ENCODE data around the gene OGG1.
"Not testable (repeated sequence)": the region's sequence is repeated elsewhere in the genome, so short reads cannot be mapped to it uniquely, and the experiment has no call there.

The OGG1 gene

GRCh38 chr3:9768141-9768775 is 18.5 kb downstream of the OGG1 start:
- no peak for DNase-seq

DNA sequence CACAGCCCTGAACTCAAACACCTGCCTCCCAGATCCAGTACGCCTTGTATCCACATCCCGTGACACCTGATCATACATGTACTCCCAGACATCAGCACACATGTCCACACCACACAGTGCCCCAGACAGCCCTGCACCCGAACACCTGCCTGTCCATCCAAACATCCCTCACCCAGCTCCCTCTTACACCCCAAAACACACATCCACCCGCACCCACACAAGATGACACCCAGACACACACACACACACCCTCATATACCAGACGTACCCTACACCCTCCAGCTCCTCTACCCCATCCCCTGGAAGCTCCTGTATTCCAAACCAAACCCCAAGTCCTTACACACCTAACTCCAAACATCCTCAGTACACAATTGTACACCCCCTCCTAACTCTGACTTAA is 19.3 kb downstream of the OGG1 start:
- no peak for DNase-seq

- DNase-seq, result no peak
Observed at GRCh38 chr3:9769426-9770275, 19.9 kb downstream of the OGG1 start, which contains the start of gene CAMK1. CAMK1 (minus strand) TSS chr3:9769947; CDS start chr3:9767749, 2,198 bp downstream.

DNA sequence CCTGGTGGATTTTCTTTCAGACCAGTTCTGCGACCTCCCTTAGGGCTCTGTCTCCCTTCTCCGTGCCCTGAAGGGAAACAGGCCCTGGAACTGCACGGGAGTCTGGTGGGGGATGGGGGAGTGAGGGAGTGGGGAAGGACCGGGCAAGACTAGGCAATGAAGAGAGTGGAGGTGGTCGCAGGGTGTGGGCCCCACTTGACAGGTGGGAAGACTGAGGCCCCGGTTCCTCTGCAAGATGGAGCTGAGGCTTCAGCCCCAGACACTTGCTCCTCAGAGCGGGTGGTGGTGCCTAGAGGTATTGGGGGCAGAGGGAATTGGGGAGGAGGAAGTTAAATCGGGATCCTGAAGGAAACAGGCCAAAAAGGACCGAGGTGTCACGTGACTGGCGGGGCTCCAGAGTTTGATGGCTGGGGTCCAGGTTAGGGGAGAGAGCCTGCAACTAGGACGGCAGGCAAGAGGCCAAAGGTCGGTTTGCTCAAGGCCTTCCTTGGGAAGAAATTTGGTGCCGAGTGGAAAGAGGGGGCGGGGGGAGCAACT is 20.6 kb downstream of the OGG1 start:
- DNase-seq, result no peak

DNA sequence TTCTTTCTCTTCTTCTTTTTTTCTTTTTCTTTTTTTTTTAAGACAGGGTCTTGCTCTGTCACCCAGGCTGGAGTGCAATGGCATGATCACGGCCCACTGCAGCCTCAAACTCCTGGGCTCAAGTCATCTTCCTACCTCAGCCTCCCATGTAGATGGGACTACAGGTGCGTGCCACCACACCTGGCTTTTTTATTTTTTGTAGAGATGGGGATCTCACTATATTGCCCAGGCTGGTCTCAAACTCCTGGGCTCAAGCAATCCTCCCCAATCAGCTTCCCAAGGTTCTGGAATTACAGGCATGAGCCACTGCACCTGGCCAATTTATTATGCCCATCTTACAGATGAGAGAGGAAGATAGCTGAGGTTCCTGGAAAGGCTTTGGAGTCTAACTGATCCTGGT is 21.3 kb downstream of the OGG1 start:
- DNase-seq, result not testable (repeated sequence)

DNA sequence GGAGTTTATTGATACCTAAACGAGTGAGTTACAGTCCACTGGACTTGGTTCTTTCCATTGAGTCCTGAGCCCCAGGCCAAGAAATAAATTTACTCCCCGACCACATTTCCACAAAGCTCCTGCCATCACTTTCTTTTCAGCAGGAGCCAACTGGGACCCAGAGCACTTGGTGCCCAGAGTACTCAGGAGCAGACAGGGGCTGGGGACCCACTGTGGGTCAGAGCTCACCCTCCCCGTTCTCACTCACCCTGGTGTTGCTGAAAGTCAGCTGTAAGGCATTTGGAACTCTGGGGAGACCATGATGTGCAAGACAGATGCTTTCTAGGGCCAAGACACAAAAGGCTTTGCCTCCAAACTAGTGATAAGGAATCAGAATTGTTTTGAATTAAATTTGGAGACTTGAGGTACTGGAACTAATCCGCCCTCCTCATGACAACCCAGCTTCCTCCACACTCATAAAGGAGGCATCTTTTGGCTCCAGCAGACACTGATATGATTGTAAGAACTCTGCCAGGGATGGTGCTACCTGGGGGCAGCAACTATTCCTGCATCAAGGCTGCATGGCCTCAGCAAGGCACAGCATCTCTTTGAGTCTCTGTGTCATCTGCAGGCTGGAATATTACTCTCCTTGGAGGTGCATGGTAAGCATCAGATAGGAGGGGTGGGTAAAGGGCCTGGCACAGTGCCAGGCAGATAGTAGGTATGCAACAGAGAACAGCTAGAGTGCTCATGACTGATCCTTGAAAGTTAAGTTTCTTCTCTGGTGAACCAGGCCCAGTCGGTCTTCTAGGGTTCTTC is 27.3 kb downstream of the OGG1 start:
- DNase-seq, result no peak

GRCh38 chr3:9777694-9778021 is 27.9 kb downstream of the OGG1 start:
- no peak for DNase-seq

DNA sequence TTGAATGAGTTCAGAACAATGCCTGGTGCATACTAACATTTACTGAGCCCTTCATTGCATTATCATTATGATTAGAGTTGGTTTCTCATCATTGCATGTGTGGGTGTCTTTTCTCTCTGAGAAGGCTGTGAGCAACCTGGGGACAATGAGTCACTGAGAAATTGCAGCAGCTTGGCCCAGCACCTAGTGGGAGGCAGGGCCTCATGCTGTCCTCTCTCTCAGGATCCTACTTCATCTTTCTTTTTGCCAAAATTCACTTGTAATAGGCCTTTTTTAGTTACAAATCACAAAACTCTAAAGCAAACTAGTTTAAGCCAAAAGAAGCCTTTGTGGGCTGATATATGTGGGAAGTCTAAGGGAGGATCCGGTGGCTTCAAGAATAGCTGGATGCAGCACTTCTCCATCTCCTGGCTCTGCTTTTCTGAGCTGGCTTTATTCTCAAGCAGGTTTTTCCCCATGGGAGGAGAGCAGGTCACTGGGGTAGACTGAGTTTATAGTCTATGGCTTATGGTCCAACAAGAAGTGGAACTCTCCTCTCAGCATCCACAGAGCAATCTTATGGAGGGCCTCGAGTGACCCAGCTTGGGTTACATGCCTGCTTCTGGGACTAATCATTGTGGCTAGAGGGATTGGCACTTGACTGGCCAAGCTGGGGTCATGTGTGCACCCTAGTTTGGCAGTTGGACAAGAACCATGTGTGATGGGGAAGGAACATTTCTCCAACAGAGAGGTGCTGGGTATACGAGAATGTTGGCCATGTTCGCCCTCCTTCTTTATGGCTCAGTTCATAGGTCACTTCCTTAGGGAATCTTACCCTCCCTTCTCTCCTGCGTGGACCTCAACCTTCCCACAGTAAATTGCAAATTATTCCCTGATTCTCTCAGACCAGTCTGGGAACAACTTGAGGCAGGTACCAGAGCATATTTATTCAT is 28.7 kb downstream of the OGG1 start:
- DNase-seq, result no peak

GRCh38 chr3:9779075-9779593 is 29.4 kb downstream of the OGG1 start:
- DNase-seq, result no peak

- no peak for DNase-seq
Observed at GRCh38 chr3:9779721-9780457, 30.1 kb downstream of the OGG1 start.

GRCh38 chr3:9780458-9780812 is 30.7 kb downstream of the OGG1 start:
- DNase-seq, result no peak

GRCh38 chr3:9780910-9781309 is 31.2 kb downstream of the OGG1 start:
- DNase-seq, result no peak

- no peak for DNase-seq
Observed at GRCh38 chr3:9781551-9781950, 31.8 kb downstream of the OGG1 start.

GRCh38 chr3:9781978-9782603 is 32.3 kb downstream of the OGG1 start:
- no peak for DNase-seq

DNA sequence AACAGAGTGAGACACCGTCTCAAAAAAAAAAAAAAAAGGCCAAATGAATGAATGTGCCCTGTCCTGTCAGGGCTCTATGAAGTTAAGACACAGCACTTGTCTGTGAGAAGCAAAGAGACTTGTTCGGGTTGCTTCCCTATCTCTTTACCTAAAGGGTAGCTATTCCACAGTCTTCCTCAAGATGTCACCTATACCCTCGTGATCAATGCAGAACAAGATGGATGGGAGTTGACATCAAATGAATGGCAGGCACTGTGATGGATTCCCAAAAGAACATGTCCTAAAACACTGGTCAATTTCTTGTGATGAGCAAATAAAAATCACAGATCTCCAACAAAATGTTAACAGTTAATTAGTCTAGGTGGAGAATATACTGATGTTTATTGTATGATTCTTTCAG is 33.0 kb downstream of the OGG1 start:
- no peak for DNase-seq

DNA sequence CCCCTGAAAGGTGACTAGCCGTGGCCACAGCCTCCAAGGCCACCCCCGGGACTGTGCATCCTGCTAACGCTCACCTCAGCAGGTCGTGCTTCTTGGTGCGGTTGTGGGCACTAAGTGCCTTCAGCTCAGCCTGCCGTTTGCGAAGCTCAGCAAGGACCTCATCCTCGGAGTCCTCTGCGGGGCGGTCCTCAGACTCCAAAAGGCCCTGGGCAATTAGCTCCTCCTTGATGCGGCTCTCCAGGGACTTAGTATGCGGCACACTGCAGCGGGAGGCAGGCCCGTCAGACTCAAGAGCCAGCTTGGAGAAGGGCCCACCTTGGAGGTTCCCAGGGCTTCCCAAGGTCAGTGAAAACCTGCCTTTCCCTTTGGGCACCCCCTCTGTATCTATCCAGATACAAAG is 34.2 kb downstream of the OGG1 start:
- no peak for DNase-seq

DNA sequence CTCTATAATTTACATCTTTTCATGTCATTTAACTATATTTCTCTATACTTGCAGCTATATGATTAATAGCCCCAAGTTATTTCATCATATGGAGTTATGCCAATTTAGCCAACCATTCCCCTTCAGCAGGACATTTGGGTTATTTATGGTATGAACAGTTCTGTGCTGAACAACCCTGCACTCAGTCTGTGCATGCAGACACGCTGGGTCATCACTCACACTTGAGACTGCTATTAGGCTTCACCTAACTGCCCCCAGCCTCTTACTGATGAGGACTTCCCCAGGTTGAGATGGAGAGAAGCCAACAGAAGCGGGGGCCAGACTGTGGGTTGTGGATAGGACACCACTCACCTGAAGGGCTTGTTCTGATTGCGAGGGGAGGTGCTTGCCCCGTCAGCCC is 35.2 kb downstream of the OGG1 start:
- no peak for DNase-seq

- DNase-seq, result no peak
Observed at GRCh38 chr3:9785602-9786001, 35.9 kb downstream of the OGG1 start.

DNA sequence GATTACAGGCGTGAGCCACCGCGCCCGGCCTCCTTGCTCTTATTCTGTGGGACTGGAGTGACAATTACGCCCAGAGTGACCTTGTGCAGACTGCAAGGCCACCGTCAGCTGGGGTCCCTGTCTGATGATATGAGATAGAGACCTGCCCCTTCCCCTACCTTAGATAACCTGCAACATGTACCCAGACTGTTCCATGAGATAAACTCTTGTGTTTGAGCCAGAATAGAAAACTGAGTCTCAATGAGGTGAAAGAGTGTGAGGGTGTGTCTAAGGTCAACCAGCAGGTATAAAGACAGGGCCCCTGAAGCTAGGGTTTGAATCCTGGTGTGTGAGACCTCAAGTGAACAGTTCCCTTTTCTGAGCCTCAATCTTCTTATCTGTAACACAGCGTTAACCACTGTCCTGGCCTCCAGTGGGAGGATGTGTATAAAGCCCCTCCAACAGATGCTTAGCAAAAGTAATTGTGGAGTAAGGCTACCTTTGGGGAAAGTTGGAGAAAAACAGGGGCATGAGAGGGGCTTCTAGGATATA is 36.5 kb downstream of the OGG1 start:
- no peak for DNase-seq

- DNase-seq, result no peak
Observed at GRCh38 chr3:9786825-9787669, 37.3 kb downstream of the OGG1 start.
